ENCODE measurements around the gene PTPRN2. TPM values are rescaled to one million over a fixed set of nuclear protein-coding genes. Genes with fewer than 3 reads are reported as not detected.

PTPRN2 gene
- total and polyA plus RNA-seq, 2 of the 13 experiments (the other 11 are each of a cell fraction or from before 2014, with no cell fraction given) = 2.5 to 24.2 TPM

DNA sequence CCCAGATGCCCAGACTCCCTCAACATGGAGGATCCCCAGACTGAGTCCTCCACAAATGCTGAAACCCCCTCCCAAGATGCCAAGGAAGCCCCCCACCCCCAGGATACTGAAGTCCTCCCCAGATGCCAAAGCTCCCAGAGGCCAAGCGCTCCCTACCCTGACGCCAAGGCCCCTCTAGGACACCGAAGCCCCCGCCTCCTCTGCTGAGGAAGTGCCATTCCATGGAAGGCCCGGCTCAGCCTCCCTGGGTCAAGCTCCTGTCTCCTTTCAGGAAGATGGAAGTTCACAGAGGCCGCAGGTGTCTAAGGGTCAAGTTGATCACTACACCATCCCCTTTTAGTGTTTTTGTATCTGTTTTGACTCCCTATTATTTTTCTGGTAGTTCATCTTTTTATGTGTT lies 644.1 kb downstream of the PTPRN2 start:
- FAIRE-seq = no peak

More for the DNA sequence above, 644.1 kb downstream of the PTPRN2 start:
- H3K27me3 ChIP-seq (ENCODE audit: control insufficient read depth in 1 of 2, insufficient read depth in 2 of 2, low read length in 2 of 2) = peaks cover 0 to 1% of the 10 kb centered on the region in 2 experiments; a peak in 2 of 5 replicates
- H3K79me2 ChIP-seq (ENCODE audit: insufficient read depth, low read length) = no peaks in the 10 kb centered on the region
- ChIA-PET CTCF (ENCODE audit: low intra/inter-chr PET ratio, low total read pairs) (no interaction called here), POLR2A (no interaction called here)
- H3K9me3 ChIP-seq (ENCODE audit: low read length) = 0 out of 2 replicates have a peak, but pooled peaks cover 8% of the 10 kb centered on the region
- no peaks in the 10 kb centered on the region for H3K36me3 ChIP-seq (replicated peaks in 1 of 2; ENCODE audit: control insufficient read depth in 1 of 2, insufficient read depth in 2 of 2, low read length in 2 of 2)
- H3K9ac ChIP-seq (ENCODE audit: insufficient read depth, low read depth, low read length) = no peak overlapping the region
- intact Hi-C loops (cut with micrococcal nuclease; ENCODE audit: unreplicated experiment) = no loop called here
- H3K27ac ChIP-seq (ENCODE audit: extremely low read length, insufficient read depth, low read length) = no peak overlapping the region
- H3K4me1 ChIP-seq (ENCODE audit: insufficient read depth, low read length) = peaks cover 21% of the 10 kb centered on the region
- BruUV-seq (replicated peaks) = no TSS peak
- ATAC-seq = no peak
- WGBS (ENCODE audit: low lambda C conversion rate) = 95% methylated on average over 3 of the region's 6 CpGs
- no peak overlapping the region for H2AFZ ChIP-seq (ENCODE audit: low read length)
- in situ Hi-C loops (cut with HindIII; ENCODE audit: extremely low pct_ligation_motif_present, low pct_unique_long_range_greater_than_20kb) = no loop called here
- no peak for DNase-seq (ENCODE audit: low spot score)
- TF ChIP-seq BORCS8-MEF2B (CRISPR knock-in tag; IDR thresholded peaks at IDR 0.05) (no peak), LCORL (IDR thresholded peaks at IDR 0.05) (no peak), LCORL (CRISPR knock-in tag; IDR thresholded peaks at IDR 0.05) (no peak), ZFP62 (CRISPR knock-in tag; IDR thresholded peaks at IDR 0.05) (no peak), ZNF350 (CRISPR knock-in tag; IDR thresholded peaks at IDR 0.05; ENCODE audit: borderline replicate concordance, low read depth) (no peak)
- TF ChIP-seq, protein P1, sequence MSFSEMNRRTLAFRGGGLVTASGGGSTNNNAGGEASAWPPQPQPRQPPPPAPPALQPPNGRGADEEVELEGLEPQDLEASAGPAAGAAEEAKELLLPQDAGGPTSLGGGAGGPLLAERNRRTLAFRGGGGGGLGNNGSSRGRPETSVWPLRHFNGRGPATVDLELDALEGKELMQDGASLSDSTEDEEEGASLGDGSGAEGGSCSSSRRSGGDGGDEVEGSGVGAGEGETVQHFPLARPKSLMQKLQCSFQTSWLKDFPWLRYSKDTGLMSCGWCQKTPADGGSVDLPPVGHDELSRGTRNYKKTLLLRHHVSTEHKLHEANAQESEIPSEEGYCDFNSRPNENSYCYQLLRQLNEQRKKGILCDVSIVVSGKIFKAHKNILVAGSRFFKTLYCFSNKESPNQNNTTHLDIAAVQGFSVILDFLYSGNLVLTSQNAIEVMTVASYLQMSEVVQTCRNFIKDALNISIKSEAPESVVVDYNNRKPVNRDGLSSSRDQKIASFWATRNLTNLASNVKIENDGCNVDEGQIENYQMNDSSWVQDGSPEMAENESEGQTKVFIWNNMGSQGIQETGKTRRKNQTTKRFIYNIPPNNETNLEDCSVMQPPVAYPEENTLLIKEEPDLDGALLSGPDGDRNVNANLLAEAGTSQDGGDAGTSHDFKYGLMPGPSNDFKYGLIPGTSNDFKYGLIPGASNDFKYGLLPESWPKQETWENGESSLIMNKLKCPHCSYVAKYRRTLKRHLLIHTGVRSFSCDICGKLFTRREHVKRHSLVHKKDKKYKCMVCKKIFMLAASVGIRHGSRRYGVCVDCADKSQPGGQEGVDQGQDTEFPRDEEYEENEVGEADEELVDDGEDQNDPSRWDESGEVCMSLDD (CRISPR knock-in tag; IDR thresholded peaks at IDR 0.05; ENCODE audit: borderline replicate concordance) = no peak
- TF ChIP-seq, protein P2, sequence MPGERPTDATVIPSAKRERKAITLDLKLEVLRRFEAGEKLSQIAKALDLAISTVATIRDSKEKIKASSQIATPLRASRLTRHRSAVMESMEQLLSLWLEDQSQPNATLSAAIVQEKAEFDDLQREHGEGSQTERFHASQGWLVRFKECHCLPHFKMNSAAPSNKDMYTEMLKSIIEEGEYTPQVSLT (CRISPR knock-in tag; IDR thresholded peaks at IDR 0.05; ENCODE audit: borderline replicate concordance, low read depth) = no peak
- H3K4me2 ChIP-seq (ENCODE audit: low read depth, low read length) = no peak overlapping the region
- peaks cover 5% of the 10 kb centered on the region; the same call in 1 of the 2 replicates for H4K20me1 ChIP-seq (ENCODE audit: insufficient read depth, low read length)
- no peak overlapping the region for H3K4me3 ChIP-seq (replicated peaks in 1 of 3; ENCODE audit: insufficient read depth in 1 of 3, low read depth in 2 of 3, low read length in 3 of 3)
